ENCODE data around the gene AKAP12. TPM values are rescaled to one million over a fixed set of nuclear protein-coding genes. Genes with fewer than 3 reads are reported as not detected.

The AKAP12 gene
- total and polyA plus RNA-seq, 2 donors (not counting 1 experiment from before 2014, with no cell fraction given): 0.04 to 0.22 TPM

GRCh38 chr6:151205721-151206600 lies 33.8 kb upstream of the AKAP12 start:
- no peak for TF ChIP-seq EZH2 (IDR thresholded peaks at IDR 0.05; ENCODE audit: borderline replicate concordance, insufficient read depth, low read depth, low read length, poor library complexity, severe bottlenecking)
- TF ChIP-seq CTCF (IDR thresholded peaks at IDR 0.05): no peak
- H4K20me1 ChIP-seq (ENCODE audit: control insufficient read depth, insufficient read depth, low read length, poor library complexity, severe bottlenecking): no peaks in the 10 kb centered on the region
- Mint-ChIP-seq H3K4me1 (no peaks in the 10 kb centered on the region), H3K27me3 (peaks cover 10% of the 10 kb centered on the region), H3K27ac (no peak overlapping the region), H3K9me3 (ENCODE audit: insufficient read depth) (no peaks in the 10 kb centered on the region), H3K4me3 (no peak overlapping the region)
- no peak overlapping the region for H3K4me2 ChIP-seq (replicated peaks; ENCODE audit: low read depth, low read length, poor library complexity, severe bottlenecking)
- no peaks in the 10 kb centered on the region for H3K36me3 ChIP-seq (replicated peaks in 1 of 2; ENCODE audit: control extremely low read depth in 1 of 2, control insufficient read depth in 1 of 2, extremely low read depth in 1 of 2, insufficient read depth in 2 of 2, low read length in 1 of 2)
- DNase-seq: no peak
- H3K27ac ChIP-seq (ENCODE audit: low read length in 2 of 2): no peak overlapping the region
- ChIA-PET CTCF (no interaction called here), POLR2A (no interaction called here)
- peaks cover 0 to 3% (median 0%) of the 10 kb centered on the region in 4 experiments for H3K27me3 ChIP-seq (replicated peaks in 1 of 4; ENCODE audit: control extremely low read depth in 1 of 4, control insufficient read depth in 3 of 4, insufficient read depth in 4 of 4, low read length in 3 of 4)
- H3K9ac ChIP-seq (ENCODE audit: low read length): no peak overlapping the region
- intact Hi-C loops (cut with micrococcal nuclease): no loop called here
- H3K4me3 ChIP-seq (ENCODE audit: control extremely low read depth in 1 of 5, extremely low read depth in 1 of 5, insufficient read depth in 1 of 5, low read depth in 2 of 5, low read length in 4 of 5): no peak overlapping the region
- no peak overlapping the region for H2AFZ ChIP-seq (ENCODE audit: insufficient read depth, low read depth, low read length, poor library complexity, severe bottlenecking)
- no peak for ATAC-seq (ENCODE audit: low read depth)
- no peaks in the 10 kb centered on the region for H3K4me1 ChIP-seq (ENCODE audit: control insufficient read depth in 2 of 2, insufficient read depth in 2 of 2, low read length in 2 of 2)
- H3K79me2 ChIP-seq (ENCODE audit: control insufficient read depth, insufficient read depth, low read length): no peaks in the 10 kb centered on the region
- peaks cover 0 to 12% (median 3%) of the 10 kb centered on the region in 3 donors for H3K9me3 ChIP-seq (ENCODE audit: control extremely low read depth in 1 of 3, control insufficient read depth in 2 of 3, insufficient read depth in 1 of 3, low read length in 2 of 3)
- 100% methylated on average over 1 of the region's 4 CpGs for WGBS (ENCODE audit: insufficient coverage)

GRCh38 chr6:151207674-151208073 lies 32.1 kb upstream of the AKAP12 start:
- POLR2A ChIA-PET: no interaction called here
- Mint-ChIP-seq H3K4me3 (no peak overlapping the region), H3K4me1 (no peaks in the 10 kb centered on the region), H3K27ac (no peak overlapping the region), H3K9me3 (ENCODE audit: insufficient read depth) (peaks cover 2% of the 10 kb centered on the region), H3K27me3 (peaks cover 10% of the 10 kb centered on the region)
- no peaks in the 10 kb centered on the region for H4K20me1 ChIP-seq (ENCODE audit: control insufficient read depth, insufficient read depth, low read length, poor library complexity, severe bottlenecking)
- TF ChIP-seq CTCF (IDR thresholded peaks at IDR 0.05) (no peak), EZH2 (IDR thresholded peaks at IDR 0.05; ENCODE audit: borderline replicate concordance, insufficient read depth, low read depth, low read length, poor library complexity, severe bottlenecking) (no peak)
- H3K27ac ChIP-seq (ENCODE audit: low read length in 2 of 2): no peak overlapping the region
- CTCF ChIA-PET: no interaction called here
- no peaks in the 10 kb centered on the region for H3K79me2 ChIP-seq (ENCODE audit: control insufficient read depth, insufficient read depth, low read length)
- peaks cover 0 to 3% (median 0%) of the 10 kb centered on the region in 4 experiments for H3K27me3 ChIP-seq (replicated peaks in 1 of 4; ENCODE audit: control extremely low read depth in 1 of 4, control insufficient read depth in 3 of 4, insufficient read depth in 4 of 4, low read length in 3 of 4)
- H3K4me1 ChIP-seq (ENCODE audit: control insufficient read depth in 2 of 2, insufficient read depth in 2 of 2, low read length in 2 of 2): no peaks in the 10 kb centered on the region
- H3K4me3 ChIP-seq (ENCODE audit: control extremely low read depth in 1 of 5, extremely low read depth in 1 of 5, insufficient read depth in 1 of 5, low read depth in 2 of 5, low read length in 4 of 5): no peak overlapping the region
- H3K4me2 ChIP-seq (replicated peaks; ENCODE audit: low read depth, low read length, poor library complexity, severe bottlenecking): no peak overlapping the region
- no CpG with 5 or more reads among the region's 2 CpGs for WGBS (ENCODE audit: insufficient coverage)
- ATAC-seq (ENCODE audit: low read depth) (no peak), DNase-seq (no peak)
- intact Hi-C loops (cut with micrococcal nuclease): no loop called here
- H2AFZ ChIP-seq (ENCODE audit: insufficient read depth, low read depth, low read length, poor library complexity, severe bottlenecking): no peak overlapping the region
- H3K36me3 ChIP-seq (replicated peaks in 1 of 2; ENCODE audit: control extremely low read depth in 1 of 2, control insufficient read depth in 1 of 2, extremely low read depth in 1 of 2, insufficient read depth in 2 of 2, low read length in 1 of 2): no peaks in the 10 kb centered on the region
- no peak overlapping the region for H3K9ac ChIP-seq (ENCODE audit: low read length)
- H3K9me3 ChIP-seq (ENCODE audit: control extremely low read depth in 1 of 3, control insufficient read depth in 2 of 3, insufficient read depth in 1 of 3, low read length in 2 of 3): peaks cover 0 to 16% (median 5%) of the 10 kb centered on the region in 3 donors

All from B cell (primary cell).